Uterus (tissue), 4 donors: ENCODE results near the gene TAX1BP1. TPM values are rescaled to one million over a fixed set of nuclear protein-coding genes. Genes with fewer than 3 reads are reported as not detected.

Experiments
- DNase-seq, 2 donors: peaks; one replicate each; pipeline ENCODE4 v3.0.0-alpha.2; 2019 to 2020
- H3K27ac ChIP-seq, 2 donors: fragments of 200-600 bp; sonication (generic); 1 replicate in 1 of 2; 2 replicates in 1 of 2; pipeline ENCODE4 v1.5.1; 2016 to 2018
- H3K27me3 ChIP-seq, 2 donors: fragments of 200-600 bp; sonication (generic); one replicate each; pipeline ENCODE4 v1.5.1; 2018 to 2019; ENCODE audit warnings: control low read depth in 1 of 2
- H3K36me3 ChIP-seq, 2 donors: fragments of 200-600 bp; sonication (generic); one replicate each; pipeline ENCODE4 v1.5.1; 2019; ENCODE audit warnings: control low read depth in 1 of 2
- H3K4me1 ChIP-seq, 2 donors: fragments of 200-600 bp; sonication (generic); one replicate each; pipeline ENCODE4 v1.5.1; 2018 to 2019; ENCODE audit warnings: control low read depth in 1 of 2
- H3K4me3 ChIP-seq, 2 donors: fragments of 200-600 bp; sonication (generic); 1 replicate in 1 of 2; 2 replicates in 1 of 2; pipeline ENCODE4 v1.5.1; 2018 to 2019; ENCODE audit warnings: mild to moderate bottlenecking in 1 of 2
- H3K9me3 ChIP-seq, 2 donors: fragments of 200-600 bp; sonication (generic); one replicate each; pipeline ENCODE4 v1.5.1; 2019; ENCODE audit warnings: control low read depth in 1 of 2
- POLR2A ChIP-seq, 2 donors: fragments of 450-650 bp; IDR thresholded peaks; one replicate each; pipeline ENCODE4 v1.6.1; 2016; ENCODE audit warnings: antibody characterized with exemption in 2 of 2, mild to moderate bottlenecking in 1 of 2, moderate library complexity in 1 of 2
- intact Hi-C: fragments of 100-400 bp; cut with DNase I; formaldehyde crosslinking; loops from one replicate; pipeline ENCODE4 v1.15.1; 2023; ENCODE audit warnings: low total_unique reads
- total RNA-seq, 4 donors: library from RNA; depleted of rRNA in 3 of 4; stranded (reverse); fragments of >200 nt in 3 of 4; gene quantifications; one replicate each; pipeline versions ENCODE4 v1.1.0 to v1.2.4, GENCODE V29; 2014 to 2023
- TF ChIP-seq, protein P1 (sequence below), 4 experiments: fragments of 200-600 bp in 2 of 4; fragments of 450-650 bp in 2 of 4; sonication (generic) in 2 of 4; IDR thresholded peaks; one replicate each; pipeline ENCODE4 v1.5.1; 2016 to 2019; ENCODE audit warnings: antibody characterized with exemption in 4 of 4, mild to moderate bottlenecking in 2 of 4, moderate library complexity in 1 of 4
- donor health status: DM: yes; HTN: yes; CAD: no.

The TAX1BP1 gene
- total RNA-seq, result 100 to 1,000 TPM in 1 of 4 donors, 10 to 100 TPM in 3; 46.4 to 121 (median 77.3) TPM

DNA sequence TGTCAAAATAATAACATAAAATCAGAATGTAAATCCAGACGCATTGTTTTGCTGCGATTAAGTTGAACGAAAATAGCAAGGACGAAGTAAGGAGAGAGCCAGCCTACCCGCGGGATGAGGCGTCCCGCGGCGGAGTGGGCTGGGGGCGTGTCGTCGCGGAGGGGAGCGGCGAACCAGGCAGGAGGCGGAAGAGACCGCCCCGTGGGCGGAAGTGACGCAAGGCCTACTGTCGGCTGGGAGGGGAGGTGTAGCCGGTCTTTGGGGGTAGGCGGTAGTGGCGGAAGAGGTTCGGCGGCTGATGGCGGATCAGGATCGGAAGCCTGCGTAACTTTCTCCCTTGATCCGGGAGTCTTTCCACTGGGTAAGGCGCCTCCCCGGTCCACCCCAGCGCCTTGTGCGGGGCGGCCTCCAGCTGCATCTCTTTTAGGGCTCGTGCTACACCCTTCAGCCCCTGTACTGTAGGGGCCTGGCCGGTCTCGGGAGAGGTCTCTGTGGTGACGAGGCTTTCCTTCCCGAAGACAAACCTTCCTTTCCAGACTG, at the start of gene TAX1BP1:
Gene TAX1BP1 (plus strand): TSS at position 254 of the 540 bp plus-strand sequence. CDS start 8,363 bp downstream, outside the sequence.
- Histone ChIP-seq H3K9me3 (no peaks in the 10 kb centered on the region), H3K36me3 (no peaks in the 10 kb centered on the region), H3K4me1 (peaks cover 0 to under 1% of the 10 kb centered on the region in 2 donors), H3K27me3 (no peaks in the 10 kb centered on the region), H3K27ac (peak within 1 kb of the TSS; percentile 95 to 99), H3K4me3 (peak within 1 kb of the TSS; percentile 95 to 96)
- intact Hi-C loops, result loop anchor here (5.0 kb wide), 1 partner anchor 78 kb away; the partner anchor contains the start of gene HIBADH
- DNase-seq, result peak; percentile 95
- TF ChIP-seq, protein P1, sequence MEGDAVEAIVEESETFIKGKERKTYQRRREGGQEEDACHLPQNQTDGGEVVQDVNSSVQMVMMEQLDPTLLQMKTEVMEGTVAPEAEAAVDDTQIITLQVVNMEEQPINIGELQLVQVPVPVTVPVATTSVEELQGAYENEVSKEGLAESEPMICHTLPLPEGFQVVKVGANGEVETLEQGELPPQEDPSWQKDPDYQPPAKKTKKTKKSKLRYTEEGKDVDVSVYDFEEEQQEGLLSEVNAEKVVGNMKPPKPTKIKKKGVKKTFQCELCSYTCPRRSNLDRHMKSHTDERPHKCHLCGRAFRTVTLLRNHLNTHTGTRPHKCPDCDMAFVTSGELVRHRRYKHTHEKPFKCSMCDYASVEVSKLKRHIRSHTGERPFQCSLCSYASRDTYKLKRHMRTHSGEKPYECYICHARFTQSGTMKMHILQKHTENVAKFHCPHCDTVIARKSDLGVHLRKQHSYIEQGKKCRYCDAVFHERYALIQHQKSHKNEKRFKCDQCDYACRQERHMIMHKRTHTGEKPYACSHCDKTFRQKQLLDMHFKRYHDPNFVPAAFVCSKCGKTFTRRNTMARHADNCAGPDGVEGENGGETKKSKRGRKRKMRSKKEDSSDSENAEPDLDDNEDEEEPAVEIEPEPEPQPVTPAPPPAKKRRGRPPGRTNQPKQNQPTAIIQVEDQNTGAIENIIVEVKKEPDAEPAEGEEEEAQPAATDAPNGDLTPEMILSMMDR (IDR thresholded peaks at IDR 0.05), result peak in 3 of 4 experiments; percentile 3 to 25 (median 23)
- TF ChIP-seq POLR2A (IDR thresholded peaks at IDR 0.05), result peak; percentile 92 to 98

DNA sequence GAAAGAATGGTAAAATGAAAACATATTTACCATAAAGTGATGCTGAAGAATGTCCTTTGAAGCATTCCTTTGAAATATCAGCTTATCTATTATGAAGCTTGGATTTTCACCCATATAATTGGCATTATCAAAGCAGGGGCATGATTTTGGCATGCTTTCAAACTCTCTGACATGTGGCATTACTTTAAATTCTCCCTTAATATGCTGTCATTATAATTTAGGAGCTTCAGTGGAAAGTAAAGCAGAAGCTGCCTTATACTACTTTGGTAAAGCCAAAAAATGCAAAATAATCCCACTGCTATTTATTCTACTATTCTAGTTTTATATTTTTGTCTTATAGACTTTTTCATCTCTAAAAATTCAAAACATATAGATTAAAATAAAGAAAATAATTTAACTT, 49.3 kb upstream of the TAX1BP1 start:
- intact Hi-C loops, result no loop called here
- Histone ChIP-seq H3K27me3 (no peaks in the 10 kb centered on the region), H3K4me3 (no peak overlapping the region), H3K36me3 (no peaks in the 10 kb centered on the region), H3K27ac (no peak overlapping the region), H3K4me1 (no peaks in the 10 kb centered on the region), H3K9me3 (no peaks in the 10 kb centered on the region)
- TF ChIP-seq, protein P1 (IDR thresholded peaks at IDR 0.05), result no peak
- TF ChIP-seq POLR2A (IDR thresholded peaks at IDR 0.05), result no peak
- no peak for DNase-seq

- Histone ChIP-seq H3K27ac (no peak overlapping the region), H3K27me3 (no peaks in the 10 kb centered on the region), H3K4me3 (no peak overlapping the region), H3K36me3 (no peaks in the 10 kb centered on the region), H3K9me3 (no peaks in the 10 kb centered on the region), H3K4me1 (no peaks in the 10 kb centered on the region)
- intact Hi-C loops, result no loop called here
- no peak for TF ChIP-seq POLR2A (IDR thresholded peaks at IDR 0.05)
- TF ChIP-seq, protein P1 (IDR thresholded peaks at IDR 0.05), result no peak
- no peak for DNase-seq
Observed at GRCh38 chr7:27693794-27694193, 46.2 kb upstream of the TAX1BP1 start.

DNA sequence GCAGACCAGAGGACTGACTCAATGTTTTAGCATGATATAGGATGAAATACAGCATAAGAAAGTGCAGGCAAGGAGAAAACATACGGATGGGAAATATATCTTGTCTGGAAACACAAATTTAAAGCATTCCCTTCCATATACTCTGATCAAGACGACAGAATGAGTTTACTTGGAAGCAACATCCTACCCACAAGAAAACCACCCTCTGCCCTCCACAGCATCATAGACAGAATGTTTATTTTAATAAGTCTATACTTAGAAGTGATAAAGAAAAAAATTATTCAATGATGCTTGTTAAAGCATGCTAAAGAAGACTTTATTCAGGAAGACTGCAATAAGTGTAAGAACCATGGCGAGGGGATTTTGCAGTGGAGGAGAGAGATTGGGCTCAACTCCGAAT, 44.9 kb upstream of the TAX1BP1 start:
- H3K27ac ChIP-seq, result no peak overlapping the region
- DNase-seq, result no peak
- no peaks in the 10 kb centered on the region for H3K36me3 ChIP-seq
- H3K9me3 ChIP-seq, result no peaks in the 10 kb centered on the region
- H3K4me1 ChIP-seq, result no peaks in the 10 kb centered on the region
- H3K27me3 ChIP-seq, result no peaks in the 10 kb centered on the region
- intact Hi-C loops, result no loop called here
- TF ChIP-seq POLR2A (IDR thresholded peaks at IDR 0.05), result no peak
- TF ChIP-seq, protein P1 (IDR thresholded peaks at IDR 0.05), result no peak
- H3K4me3 ChIP-seq, result no peak overlapping the region

DNA sequence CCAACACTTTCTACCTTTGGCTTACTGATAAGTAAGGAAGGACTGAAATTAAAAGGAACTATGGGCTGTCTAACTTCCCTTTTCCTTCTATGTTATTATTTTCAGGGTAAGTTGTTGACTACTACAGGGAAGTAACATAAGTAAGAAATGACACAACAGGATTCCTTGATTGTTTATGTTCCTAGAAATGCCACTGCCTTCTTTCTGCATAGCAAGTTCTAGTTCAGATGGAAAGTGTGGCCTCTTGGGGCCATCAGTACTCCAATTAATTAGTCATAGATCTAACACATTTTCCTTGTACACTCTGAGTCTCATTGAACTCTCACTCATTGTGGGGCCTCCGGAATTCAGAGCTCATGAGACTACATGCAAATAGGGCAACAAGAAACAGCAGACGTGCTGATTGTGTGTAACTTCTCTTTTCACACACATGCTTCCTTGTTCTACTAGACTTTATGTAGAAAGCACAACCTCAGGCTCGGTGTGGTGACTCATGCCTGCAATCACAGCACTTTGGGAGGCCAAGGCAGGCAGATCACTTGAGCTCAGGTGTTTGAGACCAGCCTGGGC, 42.0 kb upstream of the TAX1BP1 start:
- Histone ChIP-seq H3K4me3 (no peak overlapping the region), H3K9me3 (no peaks in the 10 kb centered on the region), H3K27me3 (no peaks in the 10 kb centered on the region), H3K36me3 (no peaks in the 10 kb centered on the region), H3K4me1 (no peaks in the 10 kb centered on the region), H3K27ac (no peak overlapping the region)
- TF ChIP-seq, protein P1 (IDR thresholded peaks at IDR 0.05), result no peak
- no peak for TF ChIP-seq POLR2A (IDR thresholded peaks at IDR 0.05)
- no peak for DNase-seq
- intact Hi-C loops, result no loop called here
